ENCODE results near the gene ATG13. TPM values are rescaled to one million over a fixed set of nuclear protein-coding genes. Genes with fewer than 3 reads are reported as not detected.
"Not testable (repeated sequence)": the region's sequence is repeated elsewhere in the genome, so short reads cannot be mapped to it uniquely, and the experiment has no call there.

Gene ATG13
- polyA plus RNA-seq, 4 donors = 62.8 to 82.3 (median 66.0) TPM

- DNase-seq (ENCODE audit: low read depth in 4 of 4, low spot score in 2 of 4) = no peak
These were observed 76.7 kb downstream of the ATG13 start for GRCh38 chr11:46694072-46694471.

- no peak for DNase-seq (ENCODE audit: low read depth in 4 of 4, low spot score in 2 of 4)
These were observed 77.3 kb downstream of the ATG13 start for GRCh38 chr11:46694607-46695006.

- no peak for DNase-seq (ENCODE audit: low read depth in 4 of 4, low spot score in 2 of 4)
These were observed 78.2 kb downstream of the ATG13 start for GRCh38 chr11:46695345-46696211.

- DNase-seq (ENCODE audit: low read depth in 4 of 4, low spot score in 2 of 4) = no peak
These were observed 78.8 kb downstream of the ATG13 start for GRCh38 chr11:46696212-46696558.

GRCh38 chr11:46697303-46697702 lies 80.0 kb downstream of the ATG13 start:
- DNase-seq (ENCODE audit: low read depth in 4 of 4, low spot score in 2 of 4) = no peak

GRCh38 chr11:46697723-46698122 lies 80.4 kb downstream of the ATG13 start:
- no peak for DNase-seq (ENCODE audit: low read depth in 4 of 4, low spot score in 2 of 4)

GRCh38 chr11:46698597-46698996 lies 81.2 kb downstream of the ATG13 start:
- DNase-seq (ENCODE audit: low read depth in 4 of 4, low spot score in 2 of 4) = no peak

GRCh38 chr11:46700241-46701077 lies 83.1 kb downstream of the ATG13 start, which contains the start of the genes ARHGAP1 and ZNF408:
ARHGAP1 (minus strand) TSS chr11:46700619; CDS start chr11:46696107, 4,512 bp downstream.
ZNF408 (plus strand) TSS chr11:46701031; CDS start chr11:46701048, 17 bp downstream.
- peak; percentile 97 to 99 (median 98) for DNase-seq (ENCODE audit: low read depth in 4 of 4, low spot score in 2 of 4)

GRCh38 chr11:46701078-46701654 lies 83.8 kb downstream of the ATG13 start:
- no peak for DNase-seq (ENCODE audit: low read depth in 4 of 4, low spot score in 2 of 4)

GRCh38 chr11:46705070-46705688 lies 87.8 kb downstream of the ATG13 start:
- no peak for DNase-seq (ENCODE audit: low read depth in 4 of 4, low spot score in 2 of 4)

GRCh38 chr11:46706886-46707285 lies 89.5 kb downstream of the ATG13 start:
- DNase-seq (ENCODE audit: low read depth in 4 of 4, low spot score in 2 of 4) = no peak

- DNase-seq (ENCODE audit: low read depth in 4 of 4, low spot score in 2 of 4) = not testable (repeated sequence)
These were observed 92.0 kb downstream of the ATG13 start for GRCh38 chr11:46709351-46709750.

- DNase-seq (ENCODE audit: low read depth in 4 of 4, low spot score in 2 of 4) = no peak
These were observed 93.5 kb downstream of the ATG13 start for GRCh38 chr11:46710821-46711269.

GRCh38 chr11:46711303-46711702 lies 94.0 kb downstream of the ATG13 start:
- no peak for DNase-seq (ENCODE audit: low read depth in 4 of 4, low spot score in 2 of 4)

GRCh38 chr11:46712874-46713576 lies 95.7 kb downstream of the ATG13 start:
- DNase-seq (ENCODE audit: low read depth in 4 of 4, low spot score in 2 of 4) = no peak

- DNase-seq (ENCODE audit: low read depth in 4 of 4, low spot score in 2 of 4) = not testable (repeated sequence)
These were observed 100.4 kb downstream of the ATG13 start for GRCh38 chr11:46717825-46718154.

GRCh38 chr11:46718155-46719019 lies 101.0 kb downstream of the ATG13 start:
- DNase-seq (ENCODE audit: low read depth in 4 of 4, low spot score in 2 of 4) = no peak

GRCh38 chr11:46719048-46719542 lies 101.7 kb downstream of the ATG13 start, which contains the start of gene F2:
F2 (plus strand) TSS chr11:46719213; CDS start chr11:46719236, 23 bp downstream.
- no peak for DNase-seq (ENCODE audit: low read depth in 4 of 4, low spot score in 2 of 4)

All from left renal cortex interstitium (tissue), 4 donors.